CD4-positive, alpha-beta memory T cell (primary cell): Measurements from ENCODE around the gene PCLO. TPM values are rescaled to one million over a fixed set of nuclear protein-coding genes. Genes with fewer than 3 reads are reported as not detected.
"Not testable (repeated sequence)": the region's sequence is repeated elsewhere in the genome, so short reads cannot be mapped to it uniquely, and the experiment has no call there.

ENCODE experiments used
- CTCF ChIA-PET: fragments of 350-600 bp; sonication (Branson Sonifier 250); formaldehyde crosslinking; loops from one replicate; lab custom pipeline; 2021; ENCODE audit warnings: inconsistent platforms; ENCODE audit not compliant: partially characterized antibody; lab: Charles Lee
- POLR2A ChIA-PET: fragments of 350-600 bp; sonication (Branson Sonifier 250); formaldehyde crosslinking; loops from one replicate; lab custom pipeline; 2021; ENCODE audit not compliant: partially characterized antibody; lab: Charles Lee
- DNase-seq, 5 donors: peaks; one replicate each; pipeline versions ENCODE4 v3.0.0 to v3.0.0-alpha.2; 2020 to 2022; ENCODE audit warnings: mixed read lengths in 1 of 5
- H3K27ac ChIP-seq: one replicate; pipeline ENCODE4 v1.7.0; 2013; ENCODE audit warnings: low read depth, low read length
- H3K27me3 ChIP-seq: 2 replicates; pipeline ENCODE4 v1.7.0; 2013; ENCODE audit warnings: mild to moderate bottlenecking, low read length, moderate library complexity; ENCODE audit not compliant: insufficient read depth
- H3K36me3 ChIP-seq: 2 replicates; pipeline ENCODE4 v1.7.0; 2013; ENCODE audit warnings: mild to moderate bottlenecking, low read length, moderate library complexity; ENCODE audit not compliant: insufficient read depth
- H3K4me1 ChIP-seq: 2 replicates; pipeline ENCODE4 v1.7.0; 2013; ENCODE audit warnings: mild to moderate bottlenecking, low read length, moderate library complexity; ENCODE audit not compliant: insufficient read depth
- H3K4me3 ChIP-seq, 2 donors: one replicate each; pipeline ENCODE4 v1.7.0; 2013; ENCODE audit warnings: low read length in 2 of 2, mild to moderate bottlenecking in 1 of 2
- H3K9me3 ChIP-seq, 2 donors: one replicate each; pipeline ENCODE4 v1.7.0; 2013; ENCODE audit warnings: low read length in 2 of 2, control low read depth in 1 of 2; ENCODE audit not compliant: control insufficient read depth in 1 of 2
- H3K27ac Mint-ChIP-seq, 7 donors: one replicate each; pipeline ENCODE4 v1.8.0; 2020 to 2021; ENCODE audit warnings: mixed read lengths in 7 of 7, mild to moderate bottlenecking in 6 of 7, inconsistent platforms in 3 of 7, moderate library complexity in 3 of 7
- H3K27me3 Mint-ChIP-seq, 2 donors: one replicate each; pipeline ENCODE4 v1.8.0; 2020 to 2021; ENCODE audit warnings: mixed read lengths in 2 of 2
- H3K36me3 Mint-ChIP-seq, 2 donors: one replicate each; pipeline ENCODE4 v1.8.0; 2020 to 2021; ENCODE audit warnings: mixed read lengths in 2 of 2, inconsistent platforms in 1 of 2, mild to moderate bottlenecking in 1 of 2
- H3K4me1 Mint-ChIP-seq, 4 donors: one replicate each; pipeline ENCODE4 v1.8.0; 2020 to 2021; ENCODE audit warnings: mixed read lengths in 4 of 4, mild to moderate bottlenecking in 1 of 4
- H3K4me3 Mint-ChIP-seq, 8 donors: one replicate each; pipeline ENCODE4 v1.8.0; 2020 to 2021; ENCODE audit warnings: mixed read lengths in 8 of 8, mild to moderate bottlenecking in 7 of 8, moderate library complexity in 6 of 8, inconsistent platforms in 3 of 8
- H3K9me3 Mint-ChIP-seq, 8 donors: one replicate each; pipeline ENCODE4 v1.8.0; 2020 to 2021; ENCODE audit warnings: mixed read lengths in 8 of 8, mild to moderate bottlenecking in 5 of 8, inconsistent platforms in 3 of 8, moderate library complexity in 1 of 8
- intact Hi-C: fragments of 100-400 bp; cut with micrococcal nuclease; formaldehyde crosslinking; loops from one replicate; pipeline ENCODE4 v1.15.1; 2023
- polyA plus RNA-seq, 2 donors: library from polyadenylated mRNA; unstranded; fragments of 300-500 nt; fragmentation: Illumina TruSeq; gene quantifications; one replicate each; pipeline ENCODE4 v1.2.3, GENCODE V29; 2021
- total RNA-seq, 2 experiments: library from RNA; stranded (reverse); gene quantifications; one replicate each; pipeline ENCODE4 v1.2.3, GENCODE V29; 2021

The PCLO gene
- total and polyA plus RNA-seq, 4 experiments from 2014 or later = 0.03 TPM; not detected in 3

GRCh38 chr7:83040484-83040883 is 122.2 kb downstream of the PCLO start:
- no peaks in the 10 kb centered on the region for H3K36me3 Mint-ChIP-seq
- Histone ChIP-seq H3K9me3 (peaks cover 0 to 6% of the 10 kb centered on the region in 2 donors), H3K4me3 (no peak overlapping the region), H3K27me3 (no peaks in the 10 kb centered on the region), H3K36me3 (no peaks in the 10 kb centered on the region), H3K27ac (no peak overlapping the region), H3K4me1 (no peaks in the 10 kb centered on the region)
- intact Hi-C loops = no loop called here
- POLR2A ChIA-PET = no interaction called here
- CTCF ChIA-PET = no interaction called here
- H3K9me3 Mint-ChIP-seq = peaks cover 0 to 13% (median 2%) of the 10 kb centered on the region in 8 donors
- H3K27me3 Mint-ChIP-seq = no peaks in the 10 kb centered on the region
- no peak overlapping the region for H3K4me3 Mint-ChIP-seq
- no peaks in the 10 kb centered on the region for H3K4me1 Mint-ChIP-seq
- no peak overlapping the region for H3K27ac Mint-ChIP-seq
- DNase-seq = no peak

- no peak for DNase-seq
- intact Hi-C loops = no loop called here
- H3K9me3 ChIP-seq = peaks cover 0 to 6% of the 10 kb centered on the region in 2 donors
- no peak overlapping the region for H3K27ac Mint-ChIP-seq
- no peaks in the 10 kb centered on the region for H3K4me1 ChIP-seq
- no peaks in the 10 kb centered on the region for H3K27me3 Mint-ChIP-seq
- H3K36me3 Mint-ChIP-seq = no peaks in the 10 kb centered on the region
- H3K4me1 Mint-ChIP-seq = no peaks in the 10 kb centered on the region
- H3K4me3 ChIP-seq = no peak overlapping the region
- CTCF ChIA-PET = no interaction called here
- no peak overlapping the region for H3K4me3 Mint-ChIP-seq
- no peak overlapping the region for H3K27ac ChIP-seq
- H3K9me3 Mint-ChIP-seq = peaks cover 0 to 9% (median 3%) of the 10 kb centered on the region in 8 donors
- no peaks in the 10 kb centered on the region for H3K27me3 ChIP-seq
- POLR2A ChIA-PET = no interaction called here
- H3K36me3 ChIP-seq = no peaks in the 10 kb centered on the region
Measured at GRCh38 chr7:83038787-83039186, 123.9 kb downstream of the PCLO start.

- POLR2A ChIA-PET = no interaction called here
- Histone ChIP-seq H3K9me3 (no peaks in the 10 kb centered on the region), H3K36me3 (no peaks in the 10 kb centered on the region), H3K27ac (no peak overlapping the region), H3K27me3 (no peaks in the 10 kb centered on the region), H3K4me3 (no peak overlapping the region), H3K4me1 (no peaks in the 10 kb centered on the region)
- Mint-ChIP-seq H3K27ac (no peak overlapping the region), H3K4me1 (no peaks in the 10 kb centered on the region), H3K9me3 (peaks cover 0 to 9% (median 7%) of the 10 kb centered on the region in 8 donors), H3K36me3 (no peaks in the 10 kb centered on the region), H3K27me3 (no peaks in the 10 kb centered on the region), H3K4me3 (no peak overlapping the region)
- DNase-seq = no peak
- CTCF ChIA-PET = no interaction called here
- intact Hi-C loops = no loop called here
Measured at GRCh38 chr7:83036721-83037380, 125.8 kb downstream of the PCLO start.

- no peak overlapping the region for H3K4me3 Mint-ChIP-seq
- no peaks in the 10 kb centered on the region for H3K9me3 ChIP-seq
Measured at GRCh38 chr7:83036130-83036529, 126.6 kb downstream of the PCLO start.

GRCh38 chr7:83032195-83032594 is 130.5 kb downstream of the PCLO start:
- Mint-ChIP-seq H3K27ac (no peak overlapping the region), H3K9me3 (peaks cover 0 to 14% (median 6%) of the 10 kb centered on the region in 8 donors), H3K4me1 (no peaks in the 10 kb centered on the region), H3K4me3 (no peak overlapping the region), H3K27me3 (no peaks in the 10 kb centered on the region), H3K36me3 (no peaks in the 10 kb centered on the region)
- no peak overlapping the region for H3K4me3 ChIP-seq
- ChIA-PET CTCF (no interaction called here), POLR2A (no interaction called here)
- no peaks in the 10 kb centered on the region for H3K9me3 ChIP-seq
- no peak overlapping the region for H3K27ac ChIP-seq
- intact Hi-C loops = no loop called here
- DNase-seq = no peak
- H3K36me3 ChIP-seq = no peaks in the 10 kb centered on the region
- H3K4me1 ChIP-seq = no peaks in the 10 kb centered on the region
- H3K27me3 ChIP-seq = no peaks in the 10 kb centered on the region

More at GRCh38 chr7:83036130-83036529, 126.6 kb downstream of the PCLO start:
- Histone ChIP-seq H3K27ac (no peak overlapping the region), H3K36me3 (no peaks in the 10 kb centered on the region), H3K27me3 (no peaks in the 10 kb centered on the region), H3K4me1 (no peaks in the 10 kb centered on the region), H3K4me3 (no peak overlapping the region)
- Mint-ChIP-seq H3K4me1 (no peaks in the 10 kb centered on the region), H3K27ac (no peak overlapping the region), H3K9me3 (peaks cover 0 to 11% (median 8%) of the 10 kb centered on the region in 8 donors), H3K36me3 (no peaks in the 10 kb centered on the region), H3K27me3 (no peaks in the 10 kb centered on the region)
- intact Hi-C loops = no loop called here
- ChIA-PET POLR2A (no interaction called here), CTCF (no interaction called here)
- DNase-seq = no peak

- intact Hi-C loops, H3K27me3 Mint-ChIP-seq, H3K27ac ChIP-seq, H3K4me3 ChIP-seq, H3K27me3 ChIP-seq, H3K36me3 Mint-ChIP-seq, H3K36me3 ChIP-seq, H3K9me3 ChIP-seq, H3K27ac Mint-ChIP-seq, H3K4me3 Mint-ChIP-seq, H3K4me1 ChIP-seq, H3K4me1 Mint-ChIP-seq, CTCF ChIA-PET, POLR2A ChIA-PET: not testable (repeated sequence)
- peaks cover 0 to 20% (median 7%) of the 10 kb centered on the region in 8 donors for H3K9me3 Mint-ChIP-seq
- DNase-seq = peak in 1 of 5 donors; percentile 28
Measured at GRCh38 chr7:83023817-83024665, 138.6 kb downstream of the PCLO start.

- Mint-ChIP-seq H3K4me1 (no peaks in the 10 kb centered on the region), H3K9me3 (peaks cover 0 to 20% (median 7%) of the 10 kb centered on the region in 8 donors), H3K27ac (no peak overlapping the region), H3K27me3 (no peaks in the 10 kb centered on the region), H3K4me3 (no peak overlapping the region), H3K36me3 (no peaks in the 10 kb centered on the region)
- Histone ChIP-seq H3K27ac (no peak overlapping the region), H3K9me3 (no peaks in the 10 kb centered on the region), H3K4me1 (no peaks in the 10 kb centered on the region), H3K27me3 (no peaks in the 10 kb centered on the region), H3K36me3 (no peaks in the 10 kb centered on the region), H3K4me3 (no peak overlapping the region)
- intact Hi-C loops = no loop called here
- DNase-seq = no peak
- ChIA-PET POLR2A (no interaction called here), CTCF (no interaction called here)
Measured at GRCh38 chr7:83021032-83021431, 141.7 kb downstream of the PCLO start.
